HUES64 (cell line): ENCODE data around the gene KLC3.
"Not testable (repeated sequence)": the region's sequence is repeated elsewhere in the genome, so short reads cannot be mapped to it uniquely, and the experiment has no call there.

ENCODE experiments used
- H3K27ac ChIP-seq: 2 replicates; pipeline ENCODE4 v1.7.0; 2013; ENCODE audit warnings: low read depth, low read length, inconsistent platforms
- H3K27me3 ChIP-seq: 2 replicates; pipeline ENCODE4 v1.6.1; 2013; ENCODE audit warnings: mild to moderate bottlenecking, low read length; ENCODE audit not compliant: insufficient read depth
- H3K36me3 ChIP-seq: 2 replicates; pipeline ENCODE4 v1.6.1; 2013; ENCODE audit warnings: mild to moderate bottlenecking, low read length; ENCODE audit not compliant: insufficient read depth
- H3K4me1 ChIP-seq: 2 replicates; pipeline ENCODE4 v1.6.1; 2013; ENCODE audit warnings: mild to moderate bottlenecking, low read length, moderate library complexity; ENCODE audit not compliant: insufficient read depth
- H3K4me3 ChIP-seq: 2 replicates; pipeline ENCODE4 v1.5.1; 2013; ENCODE audit warnings: mild to moderate bottlenecking, low read length, moderate library complexity
- H3K9ac ChIP-seq: 2 replicates; pipeline ENCODE4 v1.6.1; 2013; ENCODE audit warnings: mild to moderate bottlenecking, low read depth, low read length
- H3K9me3 ChIP-seq: 2 replicates; pipeline ENCODE4 v1.6.1; 2013; ENCODE audit warnings: low read depth, low read length; ENCODE audit not compliant: insufficient read depth
- WGBS: fragments of 150-250, 120-280 bp; methylation state at CpG from one replicate; pipeline ENCODE4 v1.1.7; 2013; ENCODE audit warnings: missing lambda C conversion rate; 5-methylcytosine and 5-hydroxymethylcytosine counted together

Gene KLC3

DNA sequence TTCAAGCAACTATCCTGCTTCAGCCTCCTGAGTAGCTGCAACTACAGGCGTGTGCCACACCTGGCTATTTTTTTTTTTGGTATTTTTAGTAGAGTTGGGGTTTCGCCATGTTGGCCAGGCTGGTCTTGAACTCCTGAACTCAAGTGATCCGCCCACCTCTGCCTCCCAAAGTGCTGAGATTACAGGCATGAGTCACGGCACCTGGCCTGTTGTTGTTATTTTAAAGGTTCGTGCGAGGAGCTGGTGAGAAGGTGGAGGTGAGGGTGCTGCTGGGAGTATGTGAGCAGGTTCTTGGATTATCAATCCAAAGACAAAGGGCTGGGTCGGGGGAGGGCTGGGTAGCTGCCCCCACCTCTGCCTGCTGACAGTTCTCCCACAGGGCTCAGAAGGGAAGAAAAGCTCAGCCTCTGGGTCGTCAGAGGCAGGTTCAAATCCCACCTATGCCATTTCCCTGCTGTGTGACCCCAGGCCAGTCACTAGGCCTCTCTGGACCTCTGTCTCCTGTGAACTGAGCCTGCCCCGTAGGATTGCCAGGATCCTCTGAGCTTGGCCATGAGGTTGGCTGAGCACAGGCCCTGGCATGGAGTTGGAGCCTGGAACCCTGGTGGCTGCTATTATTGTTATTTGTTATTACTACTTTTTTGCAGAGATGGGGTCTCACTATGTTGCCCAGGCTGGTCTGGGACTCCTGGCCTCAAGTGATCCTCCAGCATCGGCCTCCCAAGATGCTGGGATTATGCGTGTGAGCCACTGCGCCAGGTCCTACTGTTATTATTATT lies 19.4 kb upstream of the KLC3 start:
- 85% methylated on average over 12 of the region's 12 CpGs for WGBS
- Histone ChIP-seq H3K27ac (no peak overlapping the region), H3K4me3 (no peak overlapping the region), H3K9me3 (no peaks in the 10 kb centered on the region), H3K4me1 (peaks cover 5% of the 10 kb centered on the region; the same call in 1 of the 2 replicates), H3K27me3 (peaks cover 15% of the 10 kb centered on the region), H3K9ac (no peak overlapping the region), H3K36me3 (no peaks in the 10 kb centered on the region)

DNA sequence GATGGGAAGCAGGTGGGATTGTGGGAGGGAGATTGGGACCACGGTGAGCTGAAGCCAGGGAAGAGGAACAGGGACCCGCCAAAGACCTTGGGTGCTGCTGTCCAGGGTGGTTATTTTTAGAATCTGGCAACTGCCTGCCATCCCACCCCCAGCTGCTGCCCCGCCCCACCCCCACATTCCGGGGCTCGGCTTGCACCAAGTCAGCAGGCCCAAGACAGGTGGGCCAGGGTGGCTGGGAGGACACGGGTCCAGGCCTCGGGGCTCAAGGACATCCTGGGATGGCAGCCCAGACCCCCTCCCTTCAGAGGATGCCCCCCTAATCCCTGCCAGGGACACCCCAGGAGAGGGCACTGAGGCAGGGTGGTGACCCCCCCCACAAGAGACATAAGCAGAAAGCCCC lies 18.7 kb upstream of the KLC3 start:
- Histone ChIP-seq H3K4me3 (no peak overlapping the region), H3K27me3 (peaks cover 15% of the 10 kb centered on the region), H3K36me3 (no peaks in the 10 kb centered on the region), H3K9me3 (no peaks in the 10 kb centered on the region), H3K9ac (no peak overlapping the region), H3K4me1 (peaks cover 5% of the 10 kb centered on the region; the same call in 1 of the 2 replicates), H3K27ac (no peak overlapping the region)
- 85% methylated on average over 7 of the region's 7 CpGs for WGBS

DNA sequence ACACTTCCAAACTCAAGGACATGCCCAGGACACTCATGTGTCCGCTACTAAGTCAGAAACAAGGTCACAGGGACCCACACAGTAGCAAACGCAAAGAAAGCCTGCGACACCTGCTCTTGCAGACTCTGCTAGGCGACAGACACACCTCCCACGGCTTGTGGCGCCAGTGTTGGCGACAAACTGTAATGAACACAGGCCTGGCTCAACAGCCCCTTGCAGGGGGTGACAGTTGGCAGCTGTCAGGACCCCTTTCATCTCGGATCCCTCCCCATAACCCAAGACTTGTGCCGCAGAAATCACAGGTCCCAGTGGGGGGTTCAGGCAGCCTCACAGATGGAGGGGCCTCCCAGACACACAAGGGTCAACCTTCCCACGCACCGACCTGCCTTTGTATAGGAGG lies 18.2 kb upstream of the KLC3 start:
- 59% methylated on average over 9 of the region's 11 CpGs for WGBS
- Histone ChIP-seq H3K9ac (no peak overlapping the region), H3K4me3 (no peak overlapping the region), H3K36me3 (no peaks in the 10 kb centered on the region), H3K27me3 (peaks cover 15% of the 10 kb centered on the region), H3K27ac (no peak overlapping the region), H3K9me3 (no peaks in the 10 kb centered on the region), H3K4me1 (peaks cover 5% of the 10 kb centered on the region; the same call in 1 of the 2 replicates)

GRCh38 chr19:45322744-45323281 lies 17.7 kb upstream of the KLC3 start, which contains the start of gene CKM:
Gene CKM, minus strand, starts transcription at chr19:45322875. Its CDS starts 3,162 bp downstream, at chr19:45319713.
- Histone ChIP-seq H3K9ac (peak within 1 kb of the TSS; percentile 50), H3K4me3 (peak within 1 kb of the TSS; percentile 41)

GRCh38 chr19:45323671-45324081 lies 16.9 kb upstream of the KLC3 start:
- Histone ChIP-seq H3K4me3 (peak overlapping the region; percentile 41), H3K9me3 (no peaks in the 10 kb centered on the region), H3K4me1 (peaks cover 5% of the 10 kb centered on the region; the same call in 1 of the 2 replicates), H3K27me3 (peaks cover 15% of the 10 kb centered on the region), H3K36me3 (no peaks in the 10 kb centered on the region), H3K27ac (no peak overlapping the region), H3K9ac (peak overlapping the region; percentile 50)
- WGBS = 4% methylated on average over 30 of the region's 30 CpGs

More at GRCh38 chr19:45322744-45323281, 17.7 kb upstream of the KLC3 start, which contains the start of gene CKM:
- Histone ChIP-seq H3K9me3 (no peaks in the 10 kb centered on the region), H3K27ac (no peak within 1 kb of the TSS), H3K27me3 (peaks cover 15% of the 10 kb centered on the region), H3K4me1 (peaks cover 5% of the 10 kb centered on the region; the same call in 1 of the 2 replicates), H3K36me3 (no peaks in the 10 kb centered on the region)
- WGBS = 54% methylated on average over 15 of the region's 15 CpGs

DNA sequence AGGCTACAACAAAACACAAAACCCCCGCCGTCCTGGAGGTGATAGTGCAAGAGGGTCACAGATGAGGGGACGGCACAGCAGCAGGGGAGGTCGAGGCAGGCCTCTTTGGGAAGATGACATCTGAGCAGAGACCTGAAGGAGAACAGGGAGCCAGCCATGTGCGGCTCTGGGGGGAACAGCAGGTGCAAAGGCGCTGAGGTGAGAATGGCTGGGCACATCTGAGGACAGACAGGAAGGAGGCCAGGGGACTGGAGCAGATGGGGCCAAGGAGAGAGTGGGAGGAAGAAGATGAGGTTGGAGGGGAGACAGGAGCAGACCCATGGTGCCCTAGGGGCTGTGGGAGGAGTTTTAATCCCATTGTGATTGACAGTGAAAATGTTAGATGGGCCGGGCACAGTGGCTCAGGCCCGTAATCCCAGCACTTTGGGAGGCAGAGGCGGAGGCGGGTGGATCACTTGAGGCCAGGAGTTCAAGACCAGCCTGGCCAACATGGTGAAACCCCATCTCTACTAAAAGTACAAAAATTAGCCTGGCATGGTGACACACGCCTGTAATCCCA lies 16.1 kb upstream of the KLC3 start:
- Histone ChIP-seq H3K9ac (no peak overlapping the region), H3K9me3 (no peaks in the 10 kb centered on the region), H3K4me3 (no peak overlapping the region), H3K27ac (no peak overlapping the region), H3K27me3 (peaks cover 15% of the 10 kb centered on the region), H3K36me3 (no peaks in the 10 kb centered on the region), H3K4me1 (peaks cover 5% of the 10 kb centered on the region; the same call in 1 of the 2 replicates)
- 71% methylated on average over 11 of the region's 11 CpGs for WGBS

DNA sequence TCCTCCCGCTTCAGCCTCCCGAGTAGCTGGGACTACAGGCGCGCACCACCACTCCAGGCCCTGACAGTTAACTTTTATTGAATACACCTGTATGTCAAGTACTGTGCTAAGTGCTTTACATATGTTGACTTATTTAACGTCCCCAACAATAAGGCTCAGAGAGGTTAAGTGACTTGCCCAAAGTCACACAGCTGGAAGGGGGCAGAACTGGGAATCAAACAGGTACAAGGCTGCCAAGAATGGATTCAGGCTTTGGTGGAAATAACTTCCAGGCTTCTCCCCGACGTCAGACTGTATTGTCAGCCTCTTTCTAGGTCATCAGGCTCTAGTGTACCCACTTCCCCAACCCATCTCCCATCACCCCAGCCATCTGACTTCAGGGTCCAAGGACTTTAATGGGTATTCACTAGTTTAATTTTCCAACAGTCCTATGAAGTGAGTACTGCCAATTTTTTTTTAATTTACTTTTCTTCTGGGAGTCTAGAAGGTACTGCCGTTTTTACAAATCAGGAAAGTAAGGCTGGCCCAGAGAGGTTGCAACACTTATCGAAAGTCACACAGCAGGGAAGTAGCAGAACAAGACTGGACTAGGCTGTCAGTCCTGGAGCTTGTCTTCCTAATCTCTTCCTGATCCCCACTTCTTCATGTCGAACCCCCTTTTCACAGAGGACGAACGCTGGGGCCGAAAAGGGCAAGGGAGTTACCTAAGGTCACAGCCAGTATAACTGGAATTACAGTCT lies 13.0 kb upstream of the KLC3 start:
- Histone ChIP-seq H3K9me3 (no peaks in the 10 kb centered on the region), H3K9ac (no peak overlapping the region), H3K27me3 (peaks cover 15% of the 10 kb centered on the region), H3K27ac (no peak overlapping the region), H3K4me3 (no peak overlapping the region), H3K36me3 (no peaks in the 10 kb centered on the region), H3K4me1 (peaks cover 5% of the 10 kb centered on the region; the same call in 1 of the 2 replicates)
- WGBS = 83% methylated on average over 13 of the region's 13 CpGs

GRCh38 chr19:45331411-45331810 lies 9.1 kb upstream of the KLC3 start:
- no peaks in the 10 kb centered on the region for H3K4me1 ChIP-seq
- no peak overlapping the region for H3K9ac ChIP-seq
- no peak overlapping the region for H3K27ac ChIP-seq
- H3K9me3 ChIP-seq = no peaks in the 10 kb centered on the region
- H3K4me3 ChIP-seq = no peak overlapping the region
- H3K27me3 ChIP-seq = no peaks in the 10 kb centered on the region
- 91% methylated on average over 7 of the region's 7 CpGs for WGBS
- no peaks in the 10 kb centered on the region for H3K36me3 ChIP-seq

DNA sequence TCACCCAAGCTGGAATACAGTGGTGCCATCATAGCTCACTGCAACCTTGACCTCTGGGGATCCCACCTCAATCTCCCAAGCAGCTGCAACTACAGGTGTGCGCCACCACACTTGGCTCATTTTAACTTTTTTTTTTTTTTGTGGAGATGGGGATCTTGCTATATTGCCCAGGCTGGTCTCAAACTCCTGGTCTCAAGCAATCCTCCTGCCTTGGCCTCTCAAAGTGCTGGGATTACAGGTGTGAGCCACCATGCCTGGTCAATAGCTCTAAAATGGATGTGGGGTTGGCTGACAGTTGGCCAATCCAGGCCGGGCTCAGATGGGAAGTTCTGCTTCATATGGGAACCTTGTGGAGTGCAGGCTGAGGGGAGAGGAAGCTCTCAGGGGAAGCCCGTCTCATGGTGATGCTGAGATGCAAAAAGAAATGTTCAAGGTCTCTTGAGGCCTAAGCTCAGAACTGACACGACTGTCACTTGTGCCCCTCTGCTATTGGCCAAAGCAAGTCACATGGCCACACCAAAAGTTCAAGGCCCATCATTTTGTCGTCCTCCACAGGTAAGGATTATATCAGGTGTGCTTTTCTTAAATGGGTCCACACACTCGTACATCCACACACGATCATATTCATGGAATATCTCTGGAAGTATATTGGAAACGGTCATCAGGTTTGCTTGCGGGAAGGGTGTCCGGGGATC lies 6.8 kb upstream of the KLC3 start:
- no peak overlapping the region for H3K4me3 ChIP-seq
- H3K4me1 ChIP-seq = no peaks in the 10 kb centered on the region
- WGBS = 87% methylated on average over 10 of the region's 10 CpGs
- no peaks in the 10 kb centered on the region for H3K9me3 ChIP-seq
- H3K27me3 ChIP-seq = no peaks in the 10 kb centered on the region
- H3K27ac ChIP-seq = no peak overlapping the region
- no peak overlapping the region for H3K9ac ChIP-seq
- H3K36me3 ChIP-seq = no peaks in the 10 kb centered on the region

GRCh38 chr19:45334881-45335280 lies 5.7 kb upstream of the KLC3 start:
- not testable (repeated sequence) for H3K4me3 ChIP-seq, H3K36me3 ChIP-seq, H3K4me1 ChIP-seq, H3K27ac ChIP-seq, H3K27me3 ChIP-seq, H3K9ac ChIP-seq, H3K9me3 ChIP-seq
- WGBS = 88% methylated on average over 3 of the region's 4 CpGs
